Sigmoid colon (tissue), 4 donors: ENCODE results near the gene DCC.

Experiments used
- POLR2AphosphoS5 ChIP-seq, 4 donors: sonication (generic); formaldehyde crosslinking; IDR thresholded peaks; one replicate each; pipeline ENCODE4 v1.6.1; 2017; ENCODE audit warnings: antibody characterized with exemption in 4 of 4
- TF ChIP-seq, protein P1 (sequence below), 4 experiments: fragments of 450-650 bp in 3 of 4; fragments of 200-600 bp in 1 of 4; IDR thresholded peaks; one replicate each; pipeline ENCODE4 v1.5.1; 2016 to 2019; ENCODE audit warnings: antibody characterized with exemption in 4 of 4, mild to moderate bottlenecking in 3 of 4, moderate library complexity in 2 of 4

DNA sequence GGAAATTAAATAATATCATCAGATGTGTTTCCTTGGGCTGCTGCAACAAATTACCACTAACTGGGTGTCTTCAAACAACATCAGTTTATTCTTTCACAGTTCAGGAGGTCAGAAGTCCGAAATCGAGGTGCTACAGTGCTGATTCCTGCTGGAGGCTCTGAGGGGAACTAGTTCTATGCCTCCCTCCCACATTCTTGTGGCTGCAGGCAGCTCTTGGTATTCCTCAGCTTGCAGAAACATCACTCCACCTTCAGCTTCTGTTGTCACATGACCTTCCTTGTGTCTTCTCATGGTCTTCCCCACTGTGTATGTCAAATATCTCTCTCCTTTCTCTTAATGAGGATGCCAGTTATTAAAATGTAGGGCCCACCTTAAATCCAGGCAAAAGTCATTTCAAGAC, 29.3 kb upstream of the DCC start:
- TF ChIP-seq, protein P1, sequence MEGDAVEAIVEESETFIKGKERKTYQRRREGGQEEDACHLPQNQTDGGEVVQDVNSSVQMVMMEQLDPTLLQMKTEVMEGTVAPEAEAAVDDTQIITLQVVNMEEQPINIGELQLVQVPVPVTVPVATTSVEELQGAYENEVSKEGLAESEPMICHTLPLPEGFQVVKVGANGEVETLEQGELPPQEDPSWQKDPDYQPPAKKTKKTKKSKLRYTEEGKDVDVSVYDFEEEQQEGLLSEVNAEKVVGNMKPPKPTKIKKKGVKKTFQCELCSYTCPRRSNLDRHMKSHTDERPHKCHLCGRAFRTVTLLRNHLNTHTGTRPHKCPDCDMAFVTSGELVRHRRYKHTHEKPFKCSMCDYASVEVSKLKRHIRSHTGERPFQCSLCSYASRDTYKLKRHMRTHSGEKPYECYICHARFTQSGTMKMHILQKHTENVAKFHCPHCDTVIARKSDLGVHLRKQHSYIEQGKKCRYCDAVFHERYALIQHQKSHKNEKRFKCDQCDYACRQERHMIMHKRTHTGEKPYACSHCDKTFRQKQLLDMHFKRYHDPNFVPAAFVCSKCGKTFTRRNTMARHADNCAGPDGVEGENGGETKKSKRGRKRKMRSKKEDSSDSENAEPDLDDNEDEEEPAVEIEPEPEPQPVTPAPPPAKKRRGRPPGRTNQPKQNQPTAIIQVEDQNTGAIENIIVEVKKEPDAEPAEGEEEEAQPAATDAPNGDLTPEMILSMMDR (IDR thresholded peaks at IDR 0.05): no peak
- TF ChIP-seq POLR2AphosphoS5 (IDR thresholded peaks at IDR 0.05): no peak
